ENCODE data around the gene NELFE. TPM values are rescaled to one million over a fixed set of nuclear protein-coding genes. Genes with fewer than 3 reads are reported as not detected.

NELFE gene
- total and polyA plus RNA-seq, 2 donors (not counting 1 experiment from before 2014, with no cell fraction given) = 81.7 to 85.5 TPM

GRCh38 chr6:31952890-31953289 lies 5.9 kb downstream of the NELFE start:
- H3K4me1 ChIP-seq (ENCODE audit: control insufficient read depth, extremely low read depth, insufficient read depth, low read length) = peaks cover 5% of the 10 kb centered on the region
- no peak for TF ChIP-seq EZH2 (IDR thresholded peaks at IDR 0.05; ENCODE audit: low read length, missing control alignments)
- no peak for TF ChIP-seq CTCF (conservative IDR thresholded peaks at IDR 0.05 in 1 of 2, IDR thresholded peaks at IDR 0.05 in 1 of 2; ENCODE audit: low read depth in 1 of 2, low read length in 2 of 2)
- H3K27me3 ChIP-seq (ENCODE audit: control insufficient read depth, insufficient read depth, low read length) = no peaks in the 10 kb centered on the region
- H3K4me2 ChIP-seq (ENCODE audit: extremely low read depth, insufficient read depth, low read length) = no peak overlapping the region
- H2AFZ ChIP-seq (ENCODE audit: low read length) = no peak overlapping the region
- no peak overlapping the region for H3K4me3 ChIP-seq (replicated peaks in 1 of 4; ENCODE audit: control extremely low read depth in 1 of 4, insufficient read depth in 1 of 4, low read depth in 3 of 4, low read length in 4 of 4)
- peaks cover 25% of the 10 kb centered on the region for H3K36me3 ChIP-seq (ENCODE audit: control insufficient read depth, insufficient read depth, low read length)
- no peaks in the 10 kb centered on the region for H3K9me3 ChIP-seq (ENCODE audit: control insufficient read depth, insufficient read depth, low read depth, low read length)
- no peak overlapping the region for H3K9ac ChIP-seq (ENCODE audit: insufficient read depth, low read length)
- peaks cover 12% of the 10 kb centered on the region for H3K79me2 ChIP-seq (ENCODE audit: control insufficient read depth, insufficient read depth, low read length)
- no peak for DNase-seq (ENCODE audit: low read depth in 2 of 2)
- H4K20me1 ChIP-seq (ENCODE audit: control insufficient read depth, extremely low read depth, insufficient read depth, low read length) = no peaks in the 10 kb centered on the region
- no peak overlapping the region for H3K27ac ChIP-seq (ENCODE audit: insufficient read depth, low read length)

- no peak for TF ChIP-seq EZH2 (IDR thresholded peaks at IDR 0.05; ENCODE audit: low read length, missing control alignments)
- TF ChIP-seq CTCF (conservative IDR thresholded peaks at IDR 0.05 in 1 of 2, IDR thresholded peaks at IDR 0.05 in 1 of 2; ENCODE audit: low read depth in 1 of 2, low read length in 2 of 2) = peak; percentile 84 to 88
These were observed 6.5 kb downstream of the NELFE start for GRCh38 chr6:31952140-31952805.

GRCh38 chr6:31949926-31950548 lies 8.7 kb downstream of the NELFE start:
- TF ChIP-seq EZH2 (IDR thresholded peaks at IDR 0.05; ENCODE audit: low read length, missing control alignments) = no peak
- TF ChIP-seq CTCF (conservative IDR thresholded peaks at IDR 0.05 in 1 of 2, IDR thresholded peaks at IDR 0.05 in 1 of 2; ENCODE audit: low read depth in 1 of 2, low read length in 2 of 2) = no peak
- Histone ChIP-seq H3K4me3 (replicated peaks in 1 of 4; ENCODE audit: control extremely low read depth in 1 of 4, insufficient read depth in 1 of 4, low read depth in 3 of 4, low read length in 4 of 4) (no peak overlapping the region), H3K36me3 (ENCODE audit: control insufficient read depth, insufficient read depth, low read length) (peaks cover 20% of the 10 kb centered on the region), H3K27me3 (ENCODE audit: control insufficient read depth, insufficient read depth, low read length) (no peaks in the 10 kb centered on the region), H3K9ac (ENCODE audit: insufficient read depth, low read length) (no peak overlapping the region), H4K20me1 (ENCODE audit: control insufficient read depth, extremely low read depth, insufficient read depth, low read length) (no peaks in the 10 kb centered on the region), H3K4me1 (ENCODE audit: control insufficient read depth, extremely low read depth, insufficient read depth, low read length) (peaks cover 9% of the 10 kb centered on the region), H3K79me2 (ENCODE audit: control insufficient read depth, insufficient read depth, low read length) (no peaks in the 10 kb centered on the region), H3K27ac (ENCODE audit: insufficient read depth, low read length) (no peak overlapping the region), H2AFZ (ENCODE audit: low read length) (no peak overlapping the region), H3K4me2 (ENCODE audit: extremely low read depth, insufficient read depth, low read length) (no peak overlapping the region), H3K9me3 (ENCODE audit: control insufficient read depth, insufficient read depth, low read depth, low read length) (no peaks in the 10 kb centered on the region)
- DNase-seq (ENCODE audit: low read depth in 2 of 2) = no peak

More at GRCh38 chr6:31952140-31952805, 6.5 kb downstream of the NELFE start:
- Histone ChIP-seq H3K4me1 (ENCODE audit: control insufficient read depth, extremely low read depth, insufficient read depth, low read length) (peaks cover 2% of the 10 kb centered on the region), H3K4me3 (replicated peaks in 1 of 4; ENCODE audit: control extremely low read depth in 1 of 4, insufficient read depth in 1 of 4, low read depth in 3 of 4, low read length in 4 of 4) (no peak overlapping the region), H4K20me1 (ENCODE audit: control insufficient read depth, extremely low read depth, insufficient read depth, low read length) (no peaks in the 10 kb centered on the region), H2AFZ (ENCODE audit: low read length) (no peak overlapping the region), H3K9ac (ENCODE audit: insufficient read depth, low read length) (no peak overlapping the region), H3K4me2 (ENCODE audit: extremely low read depth, insufficient read depth, low read length) (no peak overlapping the region), H3K9me3 (ENCODE audit: control insufficient read depth, insufficient read depth, low read depth, low read length) (no peaks in the 10 kb centered on the region), H3K27me3 (ENCODE audit: control insufficient read depth, insufficient read depth, low read length) (no peaks in the 10 kb centered on the region), H3K27ac (ENCODE audit: insufficient read depth, low read length) (no peak overlapping the region), H3K79me2 (ENCODE audit: control insufficient read depth, insufficient read depth, low read length) (peaks cover 5% of the 10 kb centered on the region), H3K36me3 (ENCODE audit: control insufficient read depth, insufficient read depth, low read length) (peaks cover 25% of the 10 kb centered on the region)
- peak; percentile 34 to 71 for DNase-seq (ENCODE audit: low read depth in 2 of 2)

Data from fibroblast of lung (primary cell).